Smooth muscle cell (in vitro differentiated cells): ENCODE results near the gene NEK5. TPM values are rescaled to one million over a fixed set of nuclear protein-coding genes. Genes with fewer than 3 reads are reported as not detected.

Source experiments
- DNase-seq: peaks from one replicate; lab custom pipeline; 2025; ENCODE audit not compliant: unreplicated experiment; lab: John Stamatoyannopoulos, UW
- H2AFZ ChIP-seq: fragments of 200-600 bp; sonication (generic); 2 replicates; pipeline ENCODE4 v1.6.0; 2016; ENCODE audit warnings: antibody characterized with exemption, low read depth, mild to moderate bottlenecking
- H3F3A ChIP-seq: fragments of 200-600 bp; sonication (generic); 2 replicates; pipeline ENCODE4 v1.6.0; 2017; ENCODE audit warnings: antibody characterized with exemption, low read depth
- H3K27ac ChIP-seq: fragments of 200-600 bp; sonication (generic); 2 replicates; pipeline ENCODE4 v1.5.1; 2016; ENCODE audit warnings: low read depth, mild to moderate bottlenecking
- H3K27me3 ChIP-seq: fragments of 200-600 bp; sonication (generic); 2 replicates; pipeline ENCODE4 v1.6.1; 2016; ENCODE audit warnings: low read depth, mild to moderate bottlenecking
- H3K36me3 ChIP-seq: fragments of 200-600 bp; sonication (generic); 2 replicates; pipeline ENCODE4 v1.5.1; 2016; ENCODE audit warnings: low read depth
- H3K4me1 ChIP-seq: fragments of 200-600 bp; sonication (generic); 2 replicates; pipeline ENCODE4 v1.5.1; 2016; ENCODE audit warnings: low read depth
- H3K4me2 ChIP-seq: fragments of 200-600 bp; sonication (generic); 2 replicates; pipeline ENCODE4 v1.6.0; 2016; ENCODE audit warnings: mild to moderate bottlenecking
- H3K4me3 ChIP-seq: fragments of 200-600 bp; sonication (generic); 2 replicates; pipeline ENCODE4 v1.5.1; 2016; ENCODE audit warnings: mild to moderate bottlenecking
- H3K79me2 ChIP-seq: fragments of 200-600 bp; sonication (generic); 2 replicates; pipeline ENCODE4 v1.6.0; 2016; ENCODE audit warnings: low read depth, mild to moderate bottlenecking
- H3K9ac ChIP-seq: fragments of 200-600 bp; sonication (generic); 2 replicates; pipeline ENCODE4 v1.6.0; 2016; ENCODE audit warnings: low read depth
- H3K9me3 ChIP-seq: fragments of 200-600 bp; sonication (generic); replicated peaks from 2 replicates; pipeline ENCODE4 v1.5.1; 2016; ENCODE audit warnings: low read depth
- H4K20me1 ChIP-seq: fragments of 200-600 bp; sonication (generic); 2 replicates; pipeline ENCODE4 v1.6.0; 2016; ENCODE audit warnings: low read depth
- WGBS: methylation state at CpG from one replicate; pipeline ENCODE4 v1.1.7; 2016; ENCODE audit warnings: low lambda C conversion rate; 5-methylcytosine and 5-hydroxymethylcytosine counted together
- polyA plus RNA-seq: library from polyadenylated mRNA; unstranded; fragments of >200 nt; fragmentation: Nextera tagmentation; extraction: Ambion mirVana; gene quantifications from 2 replicates; pipeline ENCODE4 v1.2.1, GENCODE V29; 2016
- total RNA-seq: library from RNA; depleted of rRNA; stranded (reverse); fragments of >200 nt; gene quantifications from 2 replicates; pipeline ENCODE4 v1.2.3, GENCODE V29; 2014
- TF ChIP-seq, protein P1 (sequence below): fragments of 200-600 bp; sonication (generic); IDR thresholded peaks from 2 replicates; pipeline ENCODE4 v1.5.1; 2017; ENCODE audit warnings: borderline replicate concordance, mild to moderate bottlenecking, antibody characterized with exemption; ENCODE audit not compliant: insufficient read depth, poor library complexity, severe bottlenecking

NEK5 gene
- total and polyA plus RNA-seq, 2 experiments from 2014 or later: 0.04 to 0.29 TPM

DNA sequence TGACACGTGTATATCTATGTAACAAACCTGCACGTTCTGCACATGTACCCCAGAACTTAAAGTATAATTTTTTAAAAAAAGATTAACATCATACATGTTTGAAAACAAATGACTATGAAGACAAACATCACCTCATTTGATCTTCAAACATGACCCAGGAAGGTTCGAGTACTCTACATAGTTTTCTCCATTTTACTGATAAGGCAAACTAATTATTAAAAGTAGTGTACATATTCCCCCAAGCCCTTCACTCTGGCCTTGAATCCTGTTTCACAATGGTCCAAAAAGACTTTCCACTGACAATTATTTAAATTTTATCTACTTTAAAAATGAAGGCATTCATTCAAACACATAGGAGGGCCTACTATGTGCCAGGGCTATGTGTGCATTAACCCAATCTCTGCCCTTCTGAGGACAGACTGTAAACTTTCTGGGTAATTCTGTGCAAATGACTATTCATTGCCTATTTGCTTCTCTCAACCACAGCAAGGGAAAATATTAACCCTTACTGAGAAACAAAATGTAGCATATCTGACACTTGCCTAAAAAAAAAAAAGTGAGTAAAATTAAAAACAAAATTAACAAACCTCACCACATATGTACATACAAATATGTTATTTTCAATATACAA lies 139.8 kb downstream of the NEK5 start:
- H3K79me2 ChIP-seq: peaks cover 98% of the 10 kb centered on the region
- no peak overlapping the region for H3K4me3 ChIP-seq
- no peaks in the 10 kb centered on the region for H3K4me1 ChIP-seq
- no peaks in the 10 kb centered on the region for H3K36me3 ChIP-seq
- no peak overlapping the region for H3K9ac ChIP-seq
- H3F3A ChIP-seq: no peaks in the 10 kb centered on the region
- no peaks in the 10 kb centered on the region for H3K9me3 ChIP-seq
- H3K27ac ChIP-seq: no peak overlapping the region
- TF ChIP-seq, protein P1, sequence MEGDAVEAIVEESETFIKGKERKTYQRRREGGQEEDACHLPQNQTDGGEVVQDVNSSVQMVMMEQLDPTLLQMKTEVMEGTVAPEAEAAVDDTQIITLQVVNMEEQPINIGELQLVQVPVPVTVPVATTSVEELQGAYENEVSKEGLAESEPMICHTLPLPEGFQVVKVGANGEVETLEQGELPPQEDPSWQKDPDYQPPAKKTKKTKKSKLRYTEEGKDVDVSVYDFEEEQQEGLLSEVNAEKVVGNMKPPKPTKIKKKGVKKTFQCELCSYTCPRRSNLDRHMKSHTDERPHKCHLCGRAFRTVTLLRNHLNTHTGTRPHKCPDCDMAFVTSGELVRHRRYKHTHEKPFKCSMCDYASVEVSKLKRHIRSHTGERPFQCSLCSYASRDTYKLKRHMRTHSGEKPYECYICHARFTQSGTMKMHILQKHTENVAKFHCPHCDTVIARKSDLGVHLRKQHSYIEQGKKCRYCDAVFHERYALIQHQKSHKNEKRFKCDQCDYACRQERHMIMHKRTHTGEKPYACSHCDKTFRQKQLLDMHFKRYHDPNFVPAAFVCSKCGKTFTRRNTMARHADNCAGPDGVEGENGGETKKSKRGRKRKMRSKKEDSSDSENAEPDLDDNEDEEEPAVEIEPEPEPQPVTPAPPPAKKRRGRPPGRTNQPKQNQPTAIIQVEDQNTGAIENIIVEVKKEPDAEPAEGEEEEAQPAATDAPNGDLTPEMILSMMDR: no peak
- H3K4me2 ChIP-seq: no peak overlapping the region
- 100% methylated on average over 3 of the region's 3 CpGs for WGBS
- no peak for DNase-seq
- no peaks in the 10 kb centered on the region for H3K27me3 ChIP-seq
- peaks cover 9% of the 10 kb centered on the region for H4K20me1 ChIP-seq
- no peak overlapping the region for H2AFZ ChIP-seq

Other genes with a start within 250 kb of the NEK5 start
- 21.5 and 23.5 TPM in 2 replicates for gene ATP7B, start 117.6 kb downstream of the NEK5 start, total RNA-seq
- gene ATP7B, start 117.6 kb downstream of the NEK5 start, polyA plus RNA-seq: 9.3 and 10.0 TPM in 2 replicates
- gene ALG11, start 116.7 kb downstream of the NEK5 start, total RNA-seq: 28.4 and 61.3 TPM in 2 replicates
- 26.8 and 34.7 TPM in 2 replicates for gene ALG11, start 116.7 kb downstream of the NEK5 start, polyA plus RNA-seq
- 18.3 and 18.5 TPM in 2 replicates for gene UTP14C, start 104.4 kb downstream of the NEK5 start, total RNA-seq
- gene UTP14C, start 104.4 kb downstream of the NEK5 start, polyA plus RNA-seq: 8.1 and 8.7 TPM in 2 replicates
- 24.4 and 24.5 TPM in 2 replicates for gene NEK3, start 30.5 kb upstream of the NEK5 start, total RNA-seq
- 26.0 and 33.8 TPM in 2 replicates for gene NEK3, start 30.5 kb upstream of the NEK5 start, polyA plus RNA-seq